ENCODE measurements around the gene EYA2. TPM values are rescaled to one million over a fixed set of nuclear protein-coding genes. Genes with fewer than 3 reads are reported as not detected.

EYA2 gene
- total RNA-seq, 6 experiments from 2014 or later = 0.14 to 0.51 (median 0.28) TPM; not detected in 1

DNA sequence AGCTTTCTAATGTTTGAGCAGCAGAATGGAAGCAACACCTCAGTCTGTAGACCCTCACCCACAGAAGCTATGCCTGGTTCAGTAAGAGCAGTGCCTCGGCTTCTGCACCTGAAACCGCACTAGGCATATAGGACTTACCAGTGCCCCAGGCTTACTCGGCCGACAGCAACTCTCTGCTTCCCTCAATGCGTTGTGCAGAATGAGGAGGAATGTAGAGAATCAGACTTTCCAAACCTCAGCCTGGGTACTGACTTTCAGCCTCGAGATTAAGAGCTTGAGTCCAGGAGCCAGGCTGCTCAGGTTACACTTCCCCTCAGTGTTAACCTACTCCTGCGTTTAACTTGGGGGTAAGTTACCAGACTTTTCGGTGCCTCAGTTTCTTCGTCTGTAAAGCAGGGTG lies 8.6 kb downstream of the EYA2 start:
- H3K4me3 Mint-ChIP-seq = no peak overlapping the region
- no peak for TF ChIP-seq CTCF (IDR thresholded peaks at IDR 0.05)
- H3K36me3 Mint-ChIP-seq (ENCODE audit: low read depth) = no peaks in the 10 kb centered on the region
- H3K27me3 Mint-ChIP-seq (ENCODE audit: insufficient read depth) = peaks cover 23% of the 10 kb centered on the region; the same call in 1 of the 2 replicates
- no peaks in the 10 kb centered on the region for H3K9me3 Mint-ChIP-seq
- no peak for DNase-seq
- H3K4me1 Mint-ChIP-seq (ENCODE audit: low read depth) = no peaks in the 10 kb centered on the region
- no peak overlapping the region for H3K27ac Mint-ChIP-seq

- TF ChIP-seq CTCF (IDR thresholded peaks at IDR 0.05) = no peak
- Mint-ChIP-seq H3K27me3 (ENCODE audit: insufficient read depth) (peaks cover 20% of the 10 kb centered on the region; the same call in 1 of the 2 replicates), H3K4me1 (ENCODE audit: low read depth) (no peaks in the 10 kb centered on the region)
Measured at GRCh38 chr20:46903937-46904336, 9.3 kb downstream of the EYA2 start.

GRCh38 chr20:46905364-46906125 lies 10.9 kb downstream of the EYA2 start:
- Mint-ChIP-seq H3K36me3 (ENCODE audit: low read depth) (no peaks in the 10 kb centered on the region), H3K4me3 (no peak overlapping the region), H3K27ac (no peak overlapping the region), H3K27me3 (ENCODE audit: insufficient read depth) (peaks cover 17% of the 10 kb centered on the region), H3K9me3 (no peaks in the 10 kb centered on the region), H3K4me1 (ENCODE audit: low read depth) (no peaks in the 10 kb centered on the region)
- TF ChIP-seq CTCF (IDR thresholded peaks at IDR 0.05) = no peak
- no peak for DNase-seq

More at GRCh38 chr20:46903937-46904336, 9.3 kb downstream of the EYA2 start:
- Mint-ChIP-seq H3K27ac (no peak overlapping the region), H3K36me3 (ENCODE audit: low read depth) (no peaks in the 10 kb centered on the region), H3K4me3 (no peak overlapping the region), H3K9me3 (no peaks in the 10 kb centered on the region)
- no peak for DNase-seq

DNA sequence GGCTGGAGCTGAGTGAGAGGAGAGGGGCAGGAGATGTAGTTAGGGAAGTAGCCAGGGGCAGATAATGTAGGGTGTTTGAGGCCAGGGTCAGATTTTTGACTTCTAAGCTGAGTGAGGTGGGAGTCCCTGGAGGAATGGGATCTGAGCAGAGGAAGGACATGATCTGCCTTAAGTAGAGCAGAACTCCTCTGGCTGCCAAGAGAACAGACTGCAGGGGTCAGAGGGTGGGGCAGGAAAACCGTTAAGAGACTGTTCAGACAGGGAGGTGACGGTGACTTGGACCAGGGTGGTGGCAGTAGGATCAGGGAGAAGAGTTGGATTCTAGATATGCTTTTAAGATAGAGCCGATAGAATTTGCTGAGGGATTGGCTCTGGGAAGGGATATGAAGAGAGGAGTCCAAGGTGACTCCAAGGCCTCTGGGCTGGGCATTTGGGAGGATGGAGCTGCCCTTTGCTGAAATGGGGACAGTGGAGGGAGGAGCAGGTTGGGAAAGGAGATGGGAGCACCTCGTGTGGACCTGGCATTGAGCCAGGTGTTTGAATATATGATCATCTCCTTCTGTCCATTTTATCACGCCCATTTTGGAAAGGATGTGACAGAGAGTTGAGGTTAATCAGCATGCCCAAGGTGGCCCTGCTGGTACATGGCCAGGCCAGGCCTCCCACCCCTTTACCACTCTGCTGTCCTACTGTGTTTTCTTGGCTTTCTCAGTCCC lies 18.8 kb downstream of the EYA2 start:
- Mint-ChIP-seq H3K36me3 (ENCODE audit: low read depth) (no peaks in the 10 kb centered on the region), H3K9me3 (peaks cover 4% of the 10 kb centered on the region), H3K4me3 (no peak overlapping the region), H3K4me1 (ENCODE audit: low read depth) (peaks cover 7% of the 10 kb centered on the region), H3K27ac (no peak overlapping the region), H3K27me3 (ENCODE audit: insufficient read depth) (peaks cover 20% of the 10 kb centered on the region)
- no peak for DNase-seq
- TF ChIP-seq CTCF (IDR thresholded peaks at IDR 0.05) = no peak

DNA sequence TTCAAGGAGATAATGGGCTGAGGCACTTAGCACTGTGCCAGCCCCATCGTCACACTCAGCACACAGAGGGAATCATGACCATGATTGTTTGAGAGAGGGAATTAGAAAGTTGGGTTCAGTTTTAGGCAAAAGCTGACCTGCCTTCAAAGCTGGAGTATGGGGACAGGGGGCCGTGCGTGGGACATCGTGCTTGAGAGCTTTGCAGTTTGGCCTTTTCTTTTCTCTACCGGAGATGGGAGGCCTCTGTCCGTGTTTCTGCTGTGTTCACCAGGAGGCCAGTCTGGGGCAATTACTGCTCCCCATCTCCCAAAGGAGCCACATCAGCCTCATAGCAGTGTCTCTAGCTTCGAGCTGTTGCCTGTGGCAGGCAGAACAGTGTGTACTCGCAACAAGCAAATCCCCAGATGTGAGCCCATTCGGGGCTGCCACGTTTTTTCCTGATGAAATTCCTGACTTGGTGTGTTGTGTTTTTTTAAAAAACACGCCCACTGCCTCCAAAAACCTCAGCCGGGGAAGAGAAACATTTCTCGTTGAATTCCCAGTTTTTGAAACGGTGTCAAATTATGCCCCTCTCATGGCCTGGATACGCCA lies 20.2 kb downstream of the EYA2 start:
- H3K36me3 Mint-ChIP-seq (ENCODE audit: low read depth) = no peaks in the 10 kb centered on the region
- H3K4me1 Mint-ChIP-seq (ENCODE audit: low read depth) = peaks cover 7% of the 10 kb centered on the region
- peaks cover 4% of the 10 kb centered on the region for H3K9me3 Mint-ChIP-seq
- no peak overlapping the region for H3K27ac Mint-ChIP-seq
- H3K27me3 Mint-ChIP-seq (ENCODE audit: insufficient read depth) = peaks cover 21% of the 10 kb centered on the region
- no peak for DNase-seq
- TF ChIP-seq CTCF (IDR thresholded peaks at IDR 0.05) = no peak
- H3K4me3 Mint-ChIP-seq = no peak overlapping the region
